ENCODE results near the gene NGF.
"Not testable (repeated sequence)": the region's sequence is repeated elsewhere in the genome, so short reads cannot be mapped to it uniquely, and the experiment has no call there.

The NGF gene

DNA sequence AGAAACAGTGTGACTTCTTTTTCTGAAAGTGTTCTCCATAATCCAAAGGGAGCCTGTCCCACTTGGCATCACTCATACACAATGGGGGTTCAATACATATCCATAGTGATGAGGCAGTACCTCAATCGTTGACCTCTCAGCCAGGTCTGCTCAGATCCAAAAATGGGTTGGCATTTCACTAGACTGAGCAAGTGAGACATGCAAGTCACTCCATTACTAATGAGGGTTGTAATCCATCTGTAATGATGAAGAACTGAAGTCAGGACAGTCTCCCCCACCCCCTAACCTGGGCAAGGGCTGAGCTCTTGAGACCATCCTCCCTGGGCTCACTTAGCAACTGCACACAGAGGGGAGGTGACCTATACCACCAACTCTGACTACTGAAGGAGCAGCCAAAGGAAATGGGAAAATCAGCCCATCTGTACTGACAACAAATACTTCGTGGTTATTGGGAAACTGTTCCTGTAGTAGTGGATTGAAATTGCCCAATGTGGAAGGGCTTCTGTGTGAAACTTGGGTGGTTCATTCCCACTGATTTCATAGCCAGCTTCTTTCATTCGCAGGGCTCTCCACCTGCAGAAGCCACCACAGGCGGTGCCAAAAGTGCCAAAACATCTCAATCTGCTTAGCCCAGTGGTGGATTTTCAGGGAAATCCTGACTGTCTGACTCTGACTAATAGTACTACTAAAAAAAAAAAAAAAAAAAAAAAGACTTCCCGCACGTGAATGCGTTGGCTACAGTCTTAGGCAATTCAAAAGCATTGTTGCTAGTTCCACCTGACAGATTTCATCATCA, 5.0 kb downstream of the NGF start:
- no peak for DNase-seq

DNA sequence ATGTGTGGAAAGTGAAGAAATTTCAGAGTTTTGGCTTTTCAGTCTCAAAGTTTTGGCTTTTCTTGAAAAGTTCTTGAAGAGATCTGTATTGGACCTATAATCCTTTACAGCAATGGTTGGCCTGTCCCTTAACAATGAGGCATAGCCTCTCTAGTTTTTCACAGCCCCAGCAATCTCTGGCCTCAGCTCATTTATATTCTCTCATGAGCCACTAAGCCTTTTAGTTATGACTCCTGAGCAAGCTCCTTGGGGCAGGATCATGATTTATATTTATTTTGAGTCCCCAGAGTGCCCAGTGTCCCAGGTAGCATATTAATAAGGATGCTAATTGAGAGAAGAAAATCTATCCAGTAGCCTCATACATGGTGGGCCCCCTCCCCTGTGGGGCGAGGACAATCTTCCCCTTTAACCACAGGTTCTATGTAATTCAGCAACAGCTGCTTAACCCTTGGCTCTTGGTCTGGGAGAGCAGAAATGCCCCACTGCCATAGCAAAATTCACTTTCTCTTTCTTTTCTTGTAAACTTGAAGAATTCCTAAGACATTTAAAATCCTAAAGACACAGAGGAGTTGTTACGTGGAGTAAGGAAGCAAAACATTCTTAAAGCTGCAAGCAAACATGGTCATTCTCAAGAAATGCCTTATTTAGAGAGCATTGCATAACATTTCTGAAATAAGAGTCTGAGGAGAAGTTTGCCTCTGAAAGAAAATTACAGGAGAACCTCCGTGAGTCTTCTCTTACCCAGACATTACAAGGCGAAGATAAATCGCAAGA, 6.3 kb downstream of the NGF start:
- DNase-seq = no peak

DNA sequence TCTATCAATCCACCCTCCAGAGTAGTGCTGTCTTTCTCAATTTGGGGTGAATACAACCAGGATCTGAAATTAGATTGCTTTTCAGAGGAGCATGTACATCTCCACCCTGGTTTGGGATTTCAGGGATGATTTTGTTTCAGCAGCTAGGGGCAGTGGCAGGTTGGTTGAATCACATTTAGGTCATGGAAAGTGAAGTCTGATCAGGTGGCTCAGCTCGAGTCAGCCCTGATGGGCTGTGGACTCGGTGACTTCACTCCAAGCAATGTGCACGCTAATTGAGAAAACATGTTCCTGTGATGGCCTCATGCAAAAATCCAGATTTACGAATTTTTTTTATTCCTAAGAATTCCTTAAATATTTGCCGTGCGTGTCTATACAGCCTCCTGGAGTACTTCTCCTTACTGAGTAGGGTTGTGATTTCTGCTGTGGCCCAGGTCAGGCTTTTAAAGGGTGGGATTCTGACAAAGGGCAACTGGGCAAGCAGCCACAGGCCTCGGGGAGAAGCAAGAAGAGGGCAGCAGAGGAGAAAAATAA, 7.5 kb downstream of the NGF start:
- no peak for DNase-seq

DNA sequence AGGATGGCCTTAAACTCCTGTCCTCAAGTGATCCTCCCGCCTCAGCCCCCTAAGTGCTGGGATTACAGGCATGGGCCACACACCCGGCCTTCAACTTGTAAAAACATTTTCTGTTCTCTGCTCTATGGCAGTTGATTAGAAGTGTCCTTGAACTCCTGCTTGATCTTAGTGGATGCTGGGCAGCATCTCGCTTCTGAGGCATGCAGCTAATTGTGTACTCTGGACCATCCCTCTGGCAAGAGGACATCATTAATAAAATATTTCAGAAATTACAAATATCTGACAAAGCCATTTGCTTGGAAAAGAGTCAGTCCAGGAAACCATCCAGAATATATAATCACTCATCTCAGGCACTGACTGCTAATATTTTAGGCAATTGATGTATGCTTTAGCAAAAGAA, 8.1 kb downstream of the NGF start:
- DNase-seq = no peak

DNA sequence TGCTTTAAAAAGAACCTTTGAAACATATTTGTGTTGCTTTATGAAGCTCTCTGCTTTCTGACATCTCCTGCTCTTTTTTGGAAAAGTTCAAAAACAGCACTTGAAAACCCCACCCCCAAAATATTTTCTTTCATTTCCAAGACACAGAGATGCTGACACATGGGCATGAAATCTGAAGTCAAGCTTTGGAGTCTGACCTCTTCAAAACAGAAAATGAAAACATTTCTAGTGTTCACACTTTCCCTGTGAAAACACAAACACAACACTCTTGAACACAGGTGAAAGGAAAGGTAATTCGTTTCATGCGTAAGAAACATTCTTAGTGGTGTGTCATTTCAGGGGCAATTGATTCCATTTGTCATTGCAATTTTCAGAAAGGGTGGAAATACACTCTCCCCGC, 10.8 kb downstream of the NGF start:
- no peak for DNase-seq

DNA sequence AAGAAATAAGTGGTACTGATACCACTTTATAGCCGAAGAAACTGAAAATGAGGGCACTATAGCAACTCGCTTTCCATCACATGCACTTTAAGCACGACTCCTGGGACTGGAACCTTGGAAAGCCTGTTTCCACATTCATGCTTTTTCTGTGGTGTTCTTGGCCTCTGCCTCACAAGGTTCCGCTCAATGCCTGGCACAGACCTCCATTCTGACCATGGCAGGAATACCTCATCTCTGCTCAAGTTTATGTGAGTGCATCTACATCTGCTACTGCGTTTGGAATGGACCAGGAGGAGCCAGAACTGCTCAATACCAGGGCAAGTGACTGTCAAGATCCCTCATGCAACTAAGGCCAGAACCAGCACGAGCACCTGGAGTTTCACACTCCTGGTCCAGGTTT, 11.6 kb downstream of the NGF start:
- no peak for DNase-seq

DNA sequence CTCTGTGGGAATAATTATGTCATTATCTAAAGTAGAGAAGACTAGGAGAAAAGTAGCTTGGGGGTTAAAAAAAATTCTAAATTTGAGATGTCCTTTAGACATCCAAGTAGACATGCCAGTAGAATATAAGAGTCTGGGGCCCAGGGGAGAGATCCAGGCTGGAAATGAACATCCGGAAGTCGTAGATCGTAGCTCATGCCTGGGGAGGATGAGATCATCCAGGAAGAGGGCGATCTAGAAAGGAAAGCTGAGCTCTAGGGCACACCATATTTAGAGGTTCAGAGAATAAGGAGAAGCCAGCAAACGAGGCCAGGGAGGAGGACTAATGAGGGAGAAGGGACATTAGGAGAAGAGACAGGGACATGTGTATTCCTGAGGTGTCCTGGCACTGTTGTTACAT, 12.2 kb downstream of the NGF start:
- DNase-seq = no peak

DNA sequence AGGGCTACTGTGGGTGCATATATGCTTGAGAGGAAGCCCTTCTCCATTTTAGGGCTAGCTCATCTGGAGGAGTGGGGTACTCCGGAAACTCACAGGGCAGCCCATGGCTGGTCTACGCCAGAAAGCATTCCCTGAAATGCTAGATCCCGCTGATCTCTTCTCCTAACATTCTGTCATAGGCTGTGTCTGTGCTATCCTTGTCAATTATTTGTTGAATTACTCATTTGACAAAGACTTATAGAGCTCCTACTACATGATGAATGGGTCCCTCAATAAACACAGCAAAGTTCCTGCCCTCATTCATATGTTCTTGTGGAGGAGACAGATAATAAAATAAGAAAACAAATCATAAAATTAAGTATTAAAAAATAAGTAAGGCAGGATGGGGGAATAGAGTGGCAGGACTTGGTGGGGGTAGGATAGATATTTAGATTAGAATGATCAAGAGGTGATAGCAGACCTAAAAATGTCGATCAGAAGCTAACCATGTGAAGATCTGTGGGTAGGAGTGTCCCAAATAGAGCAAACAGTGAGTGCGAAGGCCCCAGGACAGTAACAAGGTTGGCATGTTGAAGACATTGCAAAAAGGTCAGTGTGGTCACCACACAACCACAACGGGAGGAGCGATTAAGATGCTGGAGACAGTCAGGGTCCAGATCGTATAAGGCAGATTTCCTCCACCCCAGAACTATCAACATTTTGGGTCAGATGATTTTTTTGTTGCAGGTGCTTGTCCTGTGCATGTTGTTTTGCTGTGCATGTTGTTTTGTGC, 13.2 kb downstream of the NGF start:
- DNase-seq = no peak

DNA sequence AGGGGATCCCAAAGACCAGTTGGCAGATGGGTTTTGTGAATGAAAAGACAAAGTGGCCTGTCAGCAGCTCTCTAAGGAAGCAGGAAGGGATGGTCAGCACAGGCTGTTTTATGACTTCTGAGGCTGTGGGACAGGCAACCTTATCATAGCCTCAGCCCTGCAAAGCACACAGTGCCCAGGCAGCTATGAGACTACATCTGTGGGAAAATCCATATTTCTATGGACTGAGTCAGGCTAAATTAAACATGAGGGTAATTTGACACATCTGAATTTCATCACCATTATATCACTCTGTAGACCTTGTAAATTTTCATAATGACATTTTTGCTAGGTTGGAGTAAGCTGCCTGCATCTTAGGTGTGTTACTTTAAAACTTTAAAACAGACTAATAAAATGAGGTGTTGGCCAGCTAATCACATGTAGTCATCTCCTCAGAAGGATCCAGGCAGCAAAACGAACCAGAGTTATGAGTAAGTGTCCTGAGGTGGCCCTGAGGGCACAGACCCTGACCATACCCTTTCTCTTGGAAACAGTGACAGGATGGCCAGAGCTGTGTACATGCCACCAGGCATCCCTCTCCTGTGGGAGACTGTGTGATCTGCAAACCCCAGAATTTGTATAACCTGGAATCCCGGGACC, 14.6 kb downstream of the NGF start:
- no peak for DNase-seq

DNA sequence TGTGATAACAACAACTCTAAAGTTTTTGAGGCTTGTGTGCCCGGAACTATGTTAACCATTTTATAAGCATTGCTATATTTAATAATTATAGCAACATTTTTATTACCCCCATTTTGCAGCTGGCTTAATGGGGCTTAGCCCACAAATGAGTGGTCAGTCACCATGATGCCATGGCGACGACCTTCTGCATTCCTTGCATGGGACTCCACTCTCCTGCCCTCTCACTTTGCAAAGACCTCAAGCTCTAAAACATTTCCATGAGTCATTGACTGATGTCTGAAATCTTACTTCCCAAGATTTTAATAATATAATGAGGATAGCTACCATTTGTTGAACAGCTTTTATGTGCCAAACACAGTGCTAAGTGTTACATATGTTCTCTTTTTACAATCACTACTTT, 15.4 kb downstream of the NGF start:
- DNase-seq = no peak

DNA sequence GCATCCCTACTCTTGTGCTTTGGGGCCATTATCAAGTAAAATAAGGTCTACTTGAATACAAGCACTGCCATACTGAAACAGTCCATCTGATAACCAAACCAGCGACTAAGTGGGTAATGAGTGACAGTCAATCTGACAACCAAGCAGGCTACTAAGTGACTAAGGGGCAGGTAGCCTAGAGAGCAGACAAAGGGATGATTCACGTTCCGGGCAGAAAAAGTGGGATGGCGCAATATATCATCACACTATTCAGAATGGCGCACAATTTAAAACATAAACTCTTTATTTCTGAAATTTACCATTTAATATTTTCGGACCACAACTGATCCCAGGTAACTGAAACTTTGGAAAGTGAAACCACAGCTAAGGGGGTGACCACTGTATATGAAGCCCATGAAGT, 17.7 kb downstream of the NGF start:
- no peak for DNase-seq

DNA sequence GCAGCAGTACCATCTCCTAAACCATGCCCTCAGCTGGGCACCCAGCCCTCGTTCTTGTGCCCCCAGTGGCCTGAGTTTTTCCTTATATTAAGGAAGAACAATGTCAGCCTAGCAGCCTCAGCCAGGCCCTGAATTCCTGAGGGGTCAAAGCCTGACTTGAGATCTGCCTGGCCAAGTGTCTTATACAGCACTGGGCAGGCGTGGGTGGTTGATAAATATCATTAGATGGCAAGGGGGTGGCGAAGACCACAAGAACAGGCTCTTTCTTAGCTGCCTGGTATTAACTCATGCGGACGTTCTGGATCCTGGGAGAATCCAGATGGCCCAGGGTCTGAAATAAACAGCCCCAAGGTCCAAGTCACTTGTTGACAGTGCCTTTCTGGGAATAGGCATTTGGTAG, 18.3 kb downstream of the NGF start:
- DNase-seq = no peak

DNA sequence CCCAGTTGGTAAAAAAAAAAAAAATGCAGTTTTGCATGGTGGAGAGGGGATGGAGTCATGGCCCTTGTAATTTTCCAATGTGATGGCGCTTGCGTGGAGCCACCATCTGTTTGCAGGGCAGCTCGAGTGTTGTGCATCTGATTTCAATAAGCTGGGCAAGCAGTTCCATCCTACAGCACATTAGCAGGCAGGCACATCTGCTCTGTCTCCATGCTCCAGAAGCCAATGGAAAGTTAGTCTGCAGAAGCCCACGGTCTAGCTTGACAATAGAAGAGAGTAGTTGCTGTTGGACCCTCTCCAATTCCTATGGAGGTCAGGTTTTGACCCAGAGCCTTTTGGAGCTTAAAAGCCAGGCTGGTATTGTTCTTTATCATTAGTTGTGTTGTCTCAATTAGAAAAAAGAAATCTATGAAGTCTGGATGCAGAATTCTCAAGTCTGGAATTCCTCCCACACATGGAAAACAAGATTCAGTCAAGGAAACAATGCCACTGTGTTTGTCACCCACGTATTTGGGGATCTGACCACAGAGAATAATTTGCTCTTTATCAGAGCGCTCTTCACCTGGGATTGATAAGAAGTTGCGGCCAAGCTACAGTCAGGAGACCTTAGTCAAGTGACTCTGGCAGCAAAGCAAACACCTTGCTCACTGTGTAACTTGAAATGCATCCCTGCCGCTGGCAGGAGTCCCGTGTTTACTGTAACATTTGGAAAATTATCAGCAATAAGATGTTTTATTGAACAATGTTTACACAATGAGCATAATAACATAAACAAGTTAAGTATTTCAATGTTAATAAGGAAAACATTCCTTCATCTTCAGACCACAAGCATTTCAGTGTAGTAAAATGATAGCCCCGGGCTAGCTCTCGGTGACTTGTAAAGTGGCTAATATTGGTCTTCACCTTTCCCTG, 20.7 kb downstream of the NGF start:
- no peak for DNase-seq

DNA sequence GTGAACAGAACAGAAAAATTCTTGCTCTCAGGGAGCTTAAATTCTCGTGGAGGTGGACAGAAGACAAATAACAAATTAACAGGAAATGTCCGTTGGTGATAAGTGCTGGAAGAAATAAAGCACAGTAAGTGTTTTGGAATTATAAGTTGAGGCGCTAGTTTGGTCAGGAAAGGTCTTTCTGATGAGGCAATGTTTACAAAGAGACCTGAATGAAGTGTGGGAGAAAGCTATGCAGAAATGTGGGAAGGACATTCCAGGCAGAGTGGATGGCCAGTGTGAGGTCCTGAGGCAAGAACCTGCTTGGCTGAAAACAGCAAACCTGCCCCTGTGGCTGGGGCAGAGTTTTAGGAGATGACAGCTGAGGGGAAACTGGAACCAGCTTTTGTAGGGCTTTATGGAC, 23.3 kb downstream of the NGF start:
- no peak for DNase-seq

DNA sequence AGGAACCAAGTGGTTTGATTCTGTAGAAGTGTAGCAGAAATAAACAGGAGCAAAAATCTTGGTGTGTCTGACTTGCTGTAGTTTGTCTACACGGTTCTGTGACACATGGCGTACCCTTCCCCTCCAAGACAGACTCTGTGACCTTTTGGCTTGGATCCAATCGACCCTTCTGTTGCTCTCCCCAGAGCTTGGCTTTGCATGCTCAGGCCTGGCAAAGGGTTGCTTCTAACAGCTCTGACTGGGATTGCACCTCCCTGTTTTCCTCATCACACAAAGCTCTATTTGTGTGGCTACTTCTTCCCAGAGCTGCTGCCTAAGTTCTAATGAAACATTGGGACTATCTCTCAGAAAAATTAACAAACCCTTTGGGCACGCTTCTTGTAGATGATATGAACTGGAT, 24.0 kb downstream of the NGF start:
- DNase-seq = no peak

DNA sequence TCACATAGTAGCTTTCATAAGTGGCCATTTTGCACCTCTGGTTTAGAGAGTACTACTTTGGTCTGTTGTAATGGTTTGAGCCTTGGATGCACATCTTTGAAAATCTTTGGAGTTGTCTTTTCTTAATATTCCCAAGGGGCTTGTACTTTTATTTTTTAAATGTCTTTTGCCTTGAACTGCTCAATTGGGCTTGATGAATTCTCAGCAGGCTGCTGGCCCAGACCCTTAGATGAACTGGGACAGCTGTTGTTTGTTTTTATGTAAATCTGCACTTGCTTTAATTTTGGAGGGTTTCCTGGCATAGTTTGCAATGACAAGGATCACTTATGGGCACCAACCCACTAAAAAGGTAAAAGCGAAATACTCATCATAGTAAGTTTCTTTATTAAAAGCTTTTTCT, 24.9 kb downstream of the NGF start:
- DNase-seq = no peak

DNA sequence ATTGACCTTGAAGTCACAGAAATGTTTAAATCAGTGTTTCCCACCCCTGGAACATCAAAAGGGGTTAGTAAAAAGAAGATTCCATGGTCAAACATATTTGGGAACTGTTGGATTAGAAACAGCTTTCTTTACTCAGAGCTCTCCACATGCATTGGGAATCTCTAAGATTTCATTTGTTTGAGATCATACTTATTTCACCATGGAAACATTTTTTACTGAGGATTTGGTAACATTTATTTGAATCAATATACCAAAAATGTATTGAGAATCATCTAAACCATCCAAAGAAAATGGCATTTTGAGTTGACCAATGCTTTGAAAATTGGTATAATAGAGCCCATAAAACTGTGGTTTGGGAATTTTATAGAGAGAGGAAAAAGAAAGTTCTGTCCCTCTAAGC, 25.3 kb downstream of the NGF start:
- DNase-seq = no peak

DNA sequence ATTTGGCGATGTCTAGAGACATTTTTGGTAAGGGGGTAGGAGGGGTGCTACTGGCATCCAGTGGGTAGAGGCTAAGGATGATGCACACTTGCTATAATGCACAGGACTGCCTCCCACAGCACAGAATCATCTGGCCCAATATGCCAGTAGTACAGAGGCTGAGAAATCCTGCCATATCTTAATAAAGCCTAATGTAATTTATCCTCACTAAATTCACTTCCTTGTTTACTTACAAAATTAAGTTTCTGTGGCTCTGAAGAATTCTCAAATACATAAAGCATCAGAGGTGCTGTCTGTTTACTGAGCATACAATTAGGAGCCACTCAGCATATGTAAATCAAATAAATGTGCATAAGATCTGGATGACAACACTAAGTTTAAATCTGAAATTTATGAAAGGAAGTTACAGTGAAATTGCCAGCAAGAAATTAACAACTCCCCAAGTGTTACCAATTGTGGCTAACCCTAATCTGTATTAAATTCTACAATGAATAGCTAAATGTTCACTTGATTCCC, 26.5 kb downstream of the NGF start:
- no peak for DNase-seq

DNA sequence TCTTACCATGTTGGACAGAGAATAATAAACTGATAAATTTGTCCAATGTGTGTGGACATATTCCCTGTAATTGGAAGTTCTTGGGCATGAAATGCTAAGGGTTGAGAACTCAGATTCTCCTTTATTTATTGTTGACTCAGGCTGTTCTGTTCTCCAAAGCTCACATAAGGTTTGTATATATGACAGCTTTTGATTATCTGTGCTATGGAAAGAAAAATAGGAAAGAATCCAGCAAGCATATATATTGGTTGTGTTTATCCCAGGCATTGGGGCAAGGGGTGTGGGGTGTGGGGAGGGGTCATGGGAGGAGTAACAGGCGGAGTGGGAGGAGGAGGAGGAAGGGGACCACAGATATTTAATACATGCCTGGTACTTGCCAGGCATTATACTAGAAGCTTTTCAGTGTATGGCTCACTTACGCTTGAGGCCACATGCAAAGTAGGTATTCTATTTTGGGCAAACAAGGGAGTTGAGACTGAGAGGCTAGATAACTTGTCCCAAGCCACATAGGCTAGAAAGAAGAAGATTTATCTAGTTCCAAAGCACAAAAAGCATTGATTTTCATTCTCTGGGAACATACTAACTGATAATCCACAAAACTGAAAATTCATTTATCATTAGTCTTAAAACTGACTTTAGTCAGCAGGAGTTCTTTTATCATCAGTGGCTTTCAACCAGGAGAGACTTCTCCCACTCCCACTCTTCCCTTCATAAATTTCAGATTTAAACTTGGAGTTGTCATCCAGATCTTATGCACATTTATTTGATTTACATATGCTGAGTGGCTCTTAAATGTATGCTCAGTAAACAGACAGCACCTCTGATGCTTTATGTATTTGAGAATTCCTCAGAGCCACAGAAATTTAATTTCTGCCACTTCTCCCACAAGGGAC, 27.2 kb downstream of the NGF start:
- DNase-seq = no peak

DNA sequence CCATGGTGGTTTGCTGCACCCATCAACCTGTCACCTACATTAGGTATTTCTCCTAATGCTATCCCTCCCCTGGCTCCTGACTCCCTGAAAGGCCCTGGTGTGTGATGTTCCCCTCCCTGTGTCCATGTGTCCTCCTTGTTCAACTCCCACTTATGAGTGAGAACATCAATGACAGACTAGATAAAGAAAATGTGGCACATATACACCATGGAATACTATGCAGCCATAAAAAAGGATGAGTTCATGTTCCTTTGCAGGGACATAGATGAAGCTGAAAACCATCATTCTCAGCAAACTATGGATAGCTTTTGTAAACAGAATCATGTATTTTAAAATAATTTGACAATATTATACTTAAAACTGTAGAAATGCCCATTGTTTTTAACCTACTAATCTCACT, 28.5 kb downstream of the NGF start:
- DNase-seq = not testable (repeated sequence)

DNA sequence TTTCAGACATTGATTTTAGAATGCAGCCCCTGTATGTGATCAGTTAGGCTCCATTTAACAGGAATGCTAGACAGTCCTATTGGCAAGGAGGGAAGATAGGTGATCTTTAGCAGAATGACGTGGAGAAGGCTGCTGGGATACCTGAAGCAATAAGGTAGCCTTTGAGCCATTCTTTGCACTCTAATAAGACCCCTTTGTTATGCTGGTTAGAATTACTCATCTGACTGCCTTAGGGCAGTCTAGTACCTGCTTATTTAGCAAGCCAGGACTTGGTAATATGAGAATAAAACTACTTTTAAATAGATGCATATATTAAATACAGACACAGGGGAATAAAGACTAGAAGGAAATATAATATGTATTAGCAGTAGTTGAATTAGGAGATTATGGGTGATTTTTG, 29.1 kb downstream of the NGF start:
- DNase-seq = no peak
